Measurements from ENCODE around the gene MYCBP2. TPM values are rescaled to one million over a fixed set of nuclear protein-coding genes. Genes with fewer than 3 reads are reported as not detected.
"Not testable (repeated sequence)": the region's sequence is repeated elsewhere in the genome, so short reads cannot be mapped to it uniquely, and the experiment has no call there.

MYCBP2 gene
- total RNA-seq, 2 experiments from 2014 or later: 97.5 to 101 TPM

DNA sequence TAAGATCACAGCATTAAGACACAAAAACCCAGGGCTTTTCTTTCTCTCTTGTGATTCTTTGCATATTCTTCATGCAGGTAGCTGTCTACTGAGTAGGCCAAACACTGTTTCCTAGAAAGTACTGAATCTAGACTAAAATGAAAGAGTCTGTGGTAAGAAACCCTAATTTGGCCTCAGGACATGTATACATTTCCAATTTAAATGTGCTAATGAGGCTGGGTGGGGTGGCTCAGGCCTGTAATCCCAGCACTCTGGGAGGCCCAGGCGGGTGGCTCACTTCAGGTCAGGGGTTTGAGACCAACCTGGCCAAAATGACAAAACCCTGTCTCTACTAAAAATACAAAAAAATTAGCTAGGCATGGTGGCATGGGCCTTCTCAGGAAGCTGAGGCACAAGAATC is 57.8 kb downstream of the MYCBP2 start:
- ChIA-PET CTCF (interaction anchor here (1.2 kb wide), 1 partner anchor 210 kb away, joined by 3 read pairs; no protein-coding TSS in a partner anchor), POLR2A (interaction anchor here (0.7 kb wide), 1 partner anchor 25 kb away, joined by 4 read pairs; no protein-coding TSS in a partner anchor)

DNA sequence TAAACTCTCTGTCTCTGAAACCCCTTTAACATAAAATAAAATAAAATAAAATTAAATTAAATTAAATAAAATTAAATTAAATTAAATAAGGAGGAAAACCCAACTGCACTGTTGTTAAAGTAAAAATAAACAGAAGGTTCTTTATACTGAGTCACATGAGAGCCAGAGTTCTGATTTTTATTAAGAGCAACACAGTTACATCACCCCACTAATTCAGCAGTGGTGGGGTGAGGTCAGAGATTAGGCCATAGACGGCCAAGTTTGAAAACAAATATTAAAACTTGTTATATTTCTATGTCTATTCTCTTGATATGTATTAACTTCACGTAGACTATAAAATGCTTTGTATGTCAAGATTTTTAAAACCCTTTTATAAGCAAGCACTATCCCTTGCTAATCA is 59.5 kb downstream of the MYCBP2 start:
- intact Hi-C loops (cut with micrococcal nuclease): no loop called here
- Mint-ChIP-seq H3K4me3 (no peak overlapping the region), H3K9me3 (no peaks in the 10 kb centered on the region), H3K27ac (no peak overlapping the region), H3K27me3 (no peaks in the 10 kb centered on the region), H3K4me1 (ENCODE audit: low read depth) (no peaks in the 10 kb centered on the region), H3K36me3 (ENCODE audit: low read depth) (peaks cover 35% of the 10 kb centered on the region)
- DNase-seq: no peak
- ChIA-PET POLR2A (no interaction called here), CTCF (no interaction called here)
- TF ChIP-seq, protein P1, sequence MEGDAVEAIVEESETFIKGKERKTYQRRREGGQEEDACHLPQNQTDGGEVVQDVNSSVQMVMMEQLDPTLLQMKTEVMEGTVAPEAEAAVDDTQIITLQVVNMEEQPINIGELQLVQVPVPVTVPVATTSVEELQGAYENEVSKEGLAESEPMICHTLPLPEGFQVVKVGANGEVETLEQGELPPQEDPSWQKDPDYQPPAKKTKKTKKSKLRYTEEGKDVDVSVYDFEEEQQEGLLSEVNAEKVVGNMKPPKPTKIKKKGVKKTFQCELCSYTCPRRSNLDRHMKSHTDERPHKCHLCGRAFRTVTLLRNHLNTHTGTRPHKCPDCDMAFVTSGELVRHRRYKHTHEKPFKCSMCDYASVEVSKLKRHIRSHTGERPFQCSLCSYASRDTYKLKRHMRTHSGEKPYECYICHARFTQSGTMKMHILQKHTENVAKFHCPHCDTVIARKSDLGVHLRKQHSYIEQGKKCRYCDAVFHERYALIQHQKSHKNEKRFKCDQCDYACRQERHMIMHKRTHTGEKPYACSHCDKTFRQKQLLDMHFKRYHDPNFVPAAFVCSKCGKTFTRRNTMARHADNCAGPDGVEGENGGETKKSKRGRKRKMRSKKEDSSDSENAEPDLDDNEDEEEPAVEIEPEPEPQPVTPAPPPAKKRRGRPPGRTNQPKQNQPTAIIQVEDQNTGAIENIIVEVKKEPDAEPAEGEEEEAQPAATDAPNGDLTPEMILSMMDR (IDR thresholded peaks at IDR 0.05): no peak
- ATAC-seq: no peak

More for the DNA sequence above, 57.8 kb downstream of the MYCBP2 start:
- Mint-ChIP-seq H3K4me1 (ENCODE audit: low read depth) (peaks cover under 1% of the 10 kb centered on the region), H3K9me3 (no peaks in the 10 kb centered on the region), H3K36me3 (ENCODE audit: low read depth) (peaks cover 41% of the 10 kb centered on the region), H3K4me3 (no peak overlapping the region), H3K27ac (no peak overlapping the region), H3K27me3 (no peaks in the 10 kb centered on the region)
- ATAC-seq (no peak), DNase-seq (no peak)
- intact Hi-C loops (cut with micrococcal nuclease): no loop called here
- TF ChIP-seq, protein P1 (IDR thresholded peaks at IDR 0.05): no peak

DNA sequence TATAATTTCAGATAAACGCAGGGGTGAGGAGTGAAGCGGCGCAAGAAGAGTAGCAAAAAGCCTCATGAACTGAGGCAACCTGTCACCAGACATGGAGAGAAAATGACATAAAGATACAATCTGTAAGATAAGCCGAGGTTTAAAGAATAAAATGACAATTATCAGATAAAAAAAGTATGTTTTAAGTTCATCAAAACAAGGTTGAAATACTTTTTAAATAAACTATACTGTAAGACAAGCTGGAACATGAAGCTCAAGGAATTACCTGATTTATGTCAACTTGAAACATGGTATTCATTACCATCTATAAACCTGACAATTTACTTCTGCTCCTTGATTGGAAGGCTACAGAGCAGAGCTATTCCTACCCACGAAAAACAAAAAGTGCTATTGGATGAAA is 61.6 kb downstream of the MYCBP2 start:
- Mint-ChIP-seq H3K9me3 (no peaks in the 10 kb centered on the region), H3K36me3 (ENCODE audit: low read depth) (peaks cover 22% of the 10 kb centered on the region), H3K27ac (peak overlapping the region; percentile 25), H3K4me1 (ENCODE audit: low read depth) (no peaks in the 10 kb centered on the region), H3K4me3 (no peak overlapping the region), H3K27me3 (no peaks in the 10 kb centered on the region)
- ATAC-seq: no peak
- ChIA-PET CTCF (interaction anchor here (1.1 kb wide), 1 partner anchor 213 kb away, joined by 4 read pairs; no protein-coding TSS in a partner anchor), POLR2A (interaction anchor here (0.7 kb wide), 1 partner anchor 61 kb away, joined by 3 read pairs; no protein-coding TSS in a partner anchor)
- intact Hi-C loops (cut with micrococcal nuclease): no loop called here
- TF ChIP-seq, protein P1 (IDR thresholded peaks at IDR 0.05): no peak
- no peak for DNase-seq

DNA sequence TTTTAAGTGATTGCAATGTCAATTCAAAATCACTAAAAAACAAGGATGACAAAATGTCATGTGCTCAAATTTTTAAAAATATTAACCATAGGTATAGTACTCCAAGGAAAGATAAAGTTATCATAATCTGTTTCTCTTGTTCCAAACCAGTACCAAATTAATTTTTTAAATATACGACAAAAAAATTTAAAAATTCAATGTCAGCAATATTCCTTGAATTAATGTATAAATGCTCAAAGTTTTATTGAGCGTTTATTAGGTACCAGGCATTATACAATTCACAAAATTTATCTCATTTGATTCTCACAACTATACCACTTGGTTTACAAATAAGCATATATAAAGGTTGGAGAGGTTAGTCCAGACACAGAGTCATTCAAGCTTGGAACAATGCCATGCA is 64.7 kb downstream of the MYCBP2 start:
- CTCF ChIA-PET: no interaction called here
- Mint-ChIP-seq H3K27me3 (no peaks in the 10 kb centered on the region), H3K4me1 (ENCODE audit: low read depth) (no peaks in the 10 kb centered on the region), H3K9me3 (no peaks in the 10 kb centered on the region), H3K27ac (no peak overlapping the region), H3K4me3 (no peak overlapping the region), H3K36me3 (ENCODE audit: low read depth) (peaks cover 22% of the 10 kb centered on the region)
- TF ChIP-seq, protein P1 (IDR thresholded peaks at IDR 0.05): no peak
- intact Hi-C loops (cut with micrococcal nuclease): no loop called here
- DNase-seq: no peak
- POLR2A ChIA-PET: interaction anchor here (0.7 kb wide), 1 partner anchor 67 kb away, joined by 3 read pairs; no protein-coding TSS in a partner anchor
- ATAC-seq: no peak

DNA sequence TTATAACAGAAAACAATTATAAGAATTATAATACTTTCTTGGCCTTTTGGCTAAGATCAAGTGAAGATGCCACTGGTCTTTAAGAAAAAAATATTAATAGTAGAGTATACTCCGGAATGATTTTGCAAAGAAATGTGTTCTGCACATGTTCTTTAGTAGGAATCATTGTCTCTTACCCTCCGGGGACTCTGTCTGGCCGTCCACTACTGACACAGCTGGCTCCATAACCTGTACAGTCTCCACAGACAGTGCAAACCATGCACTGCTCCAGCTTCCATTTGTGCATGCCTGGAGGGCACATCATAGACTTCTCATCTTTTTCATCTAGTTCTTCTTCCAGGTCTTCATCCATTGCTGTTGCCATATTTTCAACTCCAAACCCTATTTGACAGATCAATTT is 75.9 kb downstream of the MYCBP2 start:
- ChIA-PET POLR2A (no interaction called here), CTCF (no interaction called here)
- TF ChIP-seq, protein P1 (IDR thresholded peaks at IDR 0.05): no peak

DNA sequence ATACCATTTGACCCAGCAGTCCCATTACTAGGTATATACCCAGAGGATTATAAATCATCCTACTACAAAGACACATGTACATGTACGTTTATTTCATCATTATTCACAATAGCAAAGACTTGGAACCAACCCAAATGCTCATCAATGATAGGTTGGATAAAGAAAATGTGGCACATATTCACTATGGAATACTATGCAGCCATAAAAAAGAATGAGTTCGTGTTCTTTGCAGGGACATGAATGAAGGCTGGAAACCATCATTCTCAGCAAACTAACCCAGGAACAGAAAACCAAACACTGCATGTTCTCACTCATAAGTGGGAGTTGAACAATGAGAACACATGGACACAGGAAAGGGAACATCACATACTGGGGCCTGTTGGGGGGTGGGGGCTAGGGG is 81.7 kb downstream of the MYCBP2 start:
- H3K4me3 Mint-ChIP-seq; CTCF ChIA-PET; H3K27ac Mint-ChIP-seq; POLR2A ChIA-PET; H3K9me3 Mint-ChIP-seq; H3K27me3 Mint-ChIP-seq; intact Hi-C loops (cut with micrococcal nuclease); ATAC-seq; DNase-seq: not testable (repeated sequence)
- Mint-ChIP-seq H3K4me1 (ENCODE audit: low read depth) (peaks cover 18% of the 10 kb centered on the region), H3K36me3 (ENCODE audit: low read depth) (peaks cover 51% of the 10 kb centered on the region)

More for the DNA sequence above, 75.9 kb downstream of the MYCBP2 start:
- peaks cover 19% of the 10 kb centered on the region for H3K4me1 Mint-ChIP-seq (ENCODE audit: low read depth)
- DNase-seq (no peak), ATAC-seq (no peak)
- intact Hi-C loops (cut with micrococcal nuclease): no loop called here
- H3K36me3 Mint-ChIP-seq (ENCODE audit: low read depth): peaks cover 57% of the 10 kb centered on the region
- H3K9me3 Mint-ChIP-seq: no peaks in the 10 kb centered on the region
- H3K4me3 Mint-ChIP-seq: no peak overlapping the region
- no peaks in the 10 kb centered on the region for H3K27me3 Mint-ChIP-seq
- no peak overlapping the region for H3K27ac Mint-ChIP-seq

Measured in activated CD8-positive, alpha-beta T cell treated with anti-CD3 and anti-CD28 coated beads for 36 hours (primary cell).